ENCODE results near the gene MACROD2. TPM values are rescaled to one million over a fixed set of nuclear protein-coding genes. Genes with fewer than 3 reads are reported as not detected.

Gene MACROD2
- total RNA-seq, 1 experiment from 2014 or later, result 1.6 TPM

- Mint-ChIP-seq H3K27me3 (ENCODE audit: low read depth) (no peaks in the 10 kb centered on the region; the same call in 1 of the 2 replicates), H3K9me3 (peaks cover 2 to 5% of the 10 kb centered on the region in 2 experiments; a peak in 4 of 5 replicates), H3K27ac (no peak overlapping the region), H3K4me3 (no peak overlapping the region; a peak in 1 of 5 replicates), H3K4me1 (peaks cover 36% of the 10 kb centered on the region in 2 experiments), H3K36me3 (ENCODE audit: insufficient read depth in 1 of 3, low read depth in 3 of 3) (peaks cover 0 to 4% (median 3%) of the 10 kb centered on the region in 3 experiments; a peak in 4 of 7 replicates)
- no peak overlapping the region for H4K5ac ChIP-seq (ENCODE audit: insufficient read length, low read depth, low read length)
- no peak overlapping the region for H2BK120ac ChIP-seq (ENCODE audit: low read depth, low read length, poor library complexity, severe bottlenecking)
- no peak overlapping the region for H2AK5ac ChIP-seq (ENCODE audit: insufficient read length, low read length)
- no peak overlapping the region for H3K23ac ChIP-seq (ENCODE audit: insufficient read length, low read depth, low read length)
- H4K20me1 ChIP-seq (ENCODE audit: control insufficient read depth, insufficient read depth, insufficient read length), result no peaks in the 10 kb centered on the region
- H3K9ac ChIP-seq (ENCODE audit: extremely low read depth, insufficient read length, low read length), result no peak overlapping the region
- no peaks in the 10 kb centered on the region for H3K23me2 ChIP-seq (ENCODE audit: insufficient read length, low read depth, low read length, poor library complexity, severe bottlenecking)
- no peak overlapping the region for H3K4me2 ChIP-seq (ENCODE audit: insufficient read depth, insufficient read length, low read length)
- H3K56ac ChIP-seq (ENCODE audit: insufficient read length, low read depth, low read length), result no peak overlapping the region
- H2AFZ ChIP-seq (ENCODE audit: low read length), result no peak overlapping the region
- H3K79me2 ChIP-seq (ENCODE audit: insufficient read depth, low read length), result no peaks in the 10 kb centered on the region
- no peak for DNase-seq
- H2BK15ac ChIP-seq (ENCODE audit: low read depth, low read length), result no peak overlapping the region
- no peak overlapping the region for H3K4ac ChIP-seq (ENCODE audit: low read depth, low read length)
- no peak overlapping the region for H3K27ac ChIP-seq (ENCODE audit: insufficient read length, low read depth, low read length)
- no peak overlapping the region for H2BK20ac ChIP-seq (ENCODE audit: low read depth, low read length, poor library complexity, severe bottlenecking)
- TF ChIP-seq CTCF (conservative IDR thresholded peaks at IDR 0.05), result no peak
- H3T11ph ChIP-seq (ENCODE audit: low read length), result no peak overlapping the region
- H3K9me3 ChIP-seq (ENCODE audit: control insufficient read depth, low read depth, low read length), result no peaks in the 10 kb centered on the region
- H3K18ac ChIP-seq (ENCODE audit: insufficient read length, low read depth, low read length), result no peak overlapping the region
- no peak overlapping the region for H2BK12ac ChIP-seq (ENCODE audit: insufficient read length, low read depth, low read length)
- H3K4me1 ChIP-seq (ENCODE audit: insufficient read depth, low read length), result peaks cover 4% of the 10 kb centered on the region; the same call in 1 of the 2 replicates
- WGBS (ENCODE audit: extremely low coverage, insufficient read length, low lambda C conversion rate), result 90% methylated on average over 1 of the region's 1 CpG
- no peak overlapping the region for H3K14ac ChIP-seq (ENCODE audit: insufficient read depth, low read length)
- no peak overlapping the region for H4K91ac ChIP-seq (ENCODE audit: insufficient read length, low read depth, low read length)
- no peaks in the 10 kb centered on the region for H3K27me3 ChIP-seq (ENCODE audit: insufficient read depth, low read length)
- no peak overlapping the region for H4K8ac ChIP-seq (replicated peaks; ENCODE audit: insufficient read length, low read depth, low read length)
- H2BK5ac ChIP-seq (ENCODE audit: insufficient read length, low read length), result no peak overlapping the region
- H3K79me1 ChIP-seq (ENCODE audit: insufficient read depth, low read depth, low read length, poor library complexity, severe bottlenecking), result no peaks in the 10 kb centered on the region
Observed at GRCh38 chr20:15639839-15640238, 1644.5 kb downstream of the MACROD2 start.

Data from H9 (cell line).